IPS DF 6.9 (cell line): ENCODE measurements around the gene EHD2.
"Not testable (repeated sequence)": the region's sequence is repeated elsewhere in the genome, so short reads cannot be mapped to it uniquely, and the experiment has no call there.

ENCODE experiments used
- DNase-seq: peaks from one replicate; pipeline ENCODE4 v3.0.0-alpha.2; 2013; ENCODE audit warnings: low read depth, low spot score
- H3K27ac ChIP-seq: one replicate; pipeline ENCODE4 v1.5.1; 2013; ENCODE audit warnings: low read length, control low read depth
- H3K27me3 ChIP-seq: 2 replicates; pipeline ENCODE4 v1.6.1; 2013; ENCODE audit warnings: mild to moderate bottlenecking, low read length; ENCODE audit not compliant: control insufficient read depth, insufficient read depth
- H3K36me3 ChIP-seq: 2 replicates; pipeline ENCODE4 v1.6.1; 2013; ENCODE audit warnings: low read length; ENCODE audit not compliant: control insufficient read depth, insufficient read depth
- H3K4me1 ChIP-seq: 2 replicates; pipeline ENCODE4 v1.6.1; 2013; ENCODE audit warnings: low read length; ENCODE audit not compliant: control insufficient read depth, insufficient read depth
- H3K4me3 ChIP-seq: 2 replicates; pipeline ENCODE4 v1.5.1; 2013; ENCODE audit warnings: mild to moderate bottlenecking, low read length
- H3K9me3 ChIP-seq: 2 replicates; pipeline ENCODE4 v1.6.1; 2013; ENCODE audit warnings: low read length, inconsistent platforms; ENCODE audit not compliant: control insufficient read depth, insufficient read depth
- WGBS: extraction: QIAGEN DNeasy Blood & Tissue Kit; methylation state at CpG from one replicate; pipeline ENCODE4 v1.1.7; 2013; ENCODE audit warnings: mixed read lengths, missing lambda C conversion rate; ENCODE audit not compliant: insufficient read length, insufficient coverage; 5-methylcytosine and 5-hydroxymethylcytosine counted together

EHD2 gene

DNA sequence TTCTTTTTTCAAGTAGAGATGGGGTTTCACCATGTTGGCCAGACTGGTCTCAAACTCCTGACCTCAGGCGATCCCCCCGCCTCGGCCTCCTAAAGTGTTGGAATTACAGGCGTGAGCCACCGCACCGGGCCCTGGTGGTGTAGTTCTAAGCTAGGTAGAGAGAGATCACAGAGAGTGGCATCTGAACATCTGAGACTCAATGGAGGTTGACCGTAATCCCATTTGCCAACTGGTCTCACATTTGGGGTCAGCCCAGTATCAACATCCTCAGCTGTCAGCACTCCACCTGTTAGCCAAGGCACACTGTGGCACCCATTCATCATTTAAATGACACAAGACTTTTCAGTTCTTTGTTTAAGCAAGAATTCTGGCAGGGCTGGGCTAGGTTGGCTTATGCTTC is 73.3 kb downstream of the EHD2 start:
- H3K27ac ChIP-seq, result no peak overlapping the region
- no CpG with 5 or more reads among the region's 7 CpGs for WGBS
- no peaks in the 10 kb centered on the region for H3K4me1 ChIP-seq
- no peaks in the 10 kb centered on the region for H3K9me3 ChIP-seq
- peaks cover 18% of the 10 kb centered on the region for H3K36me3 ChIP-seq
- H3K27me3 ChIP-seq, result no peaks in the 10 kb centered on the region
- no peak overlapping the region for H3K4me3 ChIP-seq
- DNase-seq, result no peak

DNA sequence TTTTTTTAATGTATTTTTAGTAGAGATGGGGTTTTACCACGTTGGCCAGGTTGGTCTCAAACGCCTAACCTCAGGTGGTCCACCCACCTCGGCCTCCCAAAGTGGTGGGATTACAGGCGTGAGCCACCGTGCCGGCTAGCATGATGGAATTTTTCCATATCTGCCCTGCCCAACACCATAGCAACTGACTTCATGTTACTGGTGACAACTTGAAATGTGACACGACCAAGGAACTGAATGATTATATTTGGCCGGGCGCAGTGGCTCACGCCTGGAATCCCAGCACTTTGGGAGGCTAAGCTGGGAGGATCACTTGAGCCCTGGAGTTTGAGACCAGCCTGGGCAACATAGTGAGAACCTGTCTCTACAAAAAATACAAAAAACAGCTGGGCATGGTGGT is 74.1 kb downstream of the EHD2 start:
- WGBS, result no CpG with 5 or more reads among the region's 10 CpGs
- H3K4me1 ChIP-seq, H3K4me3 ChIP-seq, H3K9me3 ChIP-seq, H3K27me3 ChIP-seq, DNase-seq, H3K27ac ChIP-seq: not testable (repeated sequence)
- H3K36me3 ChIP-seq, result peaks cover 10% of the 10 kb centered on the region; the same call in 1 of the 2 replicates

DNA sequence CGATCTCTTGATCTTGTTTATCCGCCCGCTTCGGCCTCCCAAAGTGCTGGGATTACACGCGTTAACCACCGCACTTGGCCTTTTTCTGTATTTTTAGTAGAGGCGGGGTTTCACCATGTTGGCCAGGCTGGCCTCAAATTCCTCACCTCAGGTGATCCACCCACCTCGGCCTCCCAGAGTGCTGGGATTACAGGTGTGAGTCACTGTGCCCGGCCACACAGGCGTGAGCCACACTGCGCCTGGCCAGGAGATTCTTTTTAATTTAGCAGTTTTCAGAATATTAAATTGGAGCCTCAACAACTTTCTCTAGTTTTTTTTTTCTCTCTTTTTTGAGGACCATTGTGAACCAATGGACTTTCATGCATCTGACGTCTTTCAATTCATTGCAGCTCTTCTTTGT is 76.6 kb downstream of the EHD2 start:
- H3K27ac ChIP-seq, H3K9me3 ChIP-seq, H3K36me3 ChIP-seq, H3K4me3 ChIP-seq, H3K27me3 ChIP-seq, DNase-seq, H3K4me1 ChIP-seq: not testable (repeated sequence)
- no CpG with 5 or more reads among the region's 13 CpGs for WGBS

DNA sequence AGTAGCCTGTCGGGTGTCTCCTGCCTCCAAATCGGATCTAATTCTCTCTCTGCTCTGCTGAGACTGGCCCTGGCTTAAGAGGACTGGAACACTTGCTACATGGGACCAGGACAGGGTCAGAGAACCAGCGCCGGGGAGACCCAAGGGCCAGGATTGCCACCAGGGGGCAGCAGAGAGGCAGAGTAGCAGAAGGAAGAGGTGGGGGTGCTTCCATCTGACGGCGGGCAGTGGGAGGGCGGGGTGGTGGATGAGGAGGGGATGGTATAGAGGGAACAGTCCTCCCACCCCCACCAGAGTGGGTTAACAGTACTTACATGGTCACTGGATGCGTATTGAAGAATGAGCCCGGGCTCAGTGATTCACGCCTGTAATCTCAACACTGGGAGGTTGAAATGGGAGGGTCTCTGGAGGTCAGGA is 77.2 kb downstream of the EHD2 start:
- Histone ChIP-seq H3K27me3 (no peaks in the 10 kb centered on the region), H3K4me1 (no peaks in the 10 kb centered on the region), H3K36me3 (peaks cover 3% of the 10 kb centered on the region; the same call in 1 of the 2 replicates), H3K4me3 (no peak overlapping the region), H3K27ac (no peak overlapping the region), H3K9me3 (no peaks in the 10 kb centered on the region)
- DNase-seq, result no peak
- no CpG with 5 or more reads among the region's 10 CpGs for WGBS

DNA sequence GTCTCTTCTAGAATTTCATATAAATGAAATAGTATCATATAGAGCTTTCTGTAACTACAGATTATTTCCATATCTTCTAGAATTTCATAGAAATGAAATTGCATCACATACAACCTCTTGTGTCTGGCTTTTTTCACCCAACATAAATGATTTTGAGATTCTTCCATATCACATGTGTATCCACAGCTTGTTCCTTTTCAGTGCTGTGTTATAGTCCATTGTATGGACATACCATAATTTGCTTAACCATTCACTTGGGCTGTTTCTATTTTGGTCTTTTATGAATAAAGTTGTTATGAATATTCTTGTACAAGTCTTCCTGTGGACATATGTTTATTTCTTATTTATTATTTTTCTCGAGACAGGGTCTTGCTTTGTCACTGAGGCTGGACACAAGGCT is 79.4 kb downstream of the EHD2 start:
- Histone ChIP-seq H3K9me3 (no peaks in the 10 kb centered on the region), H3K36me3 (no peaks in the 10 kb centered on the region), H3K4me1 (no peaks in the 10 kb centered on the region), H3K4me3 (no peak overlapping the region), H3K27me3 (no peaks in the 10 kb centered on the region), H3K27ac (no peak overlapping the region)
- no peak for DNase-seq
- WGBS, result no CpG with 5 or more reads among the region's 1 CpG
